Measurements from ENCODE around the gene GSTT2.

Gene GSTT2

GRCh38 chr22:24026733-24027132 is 46.8 kb downstream of the GSTT2 start:
- H3K4me3 ChIP-seq (ENCODE audit: low read depth, low read length): no peak overlapping the region
- TF ChIP-seq CTCF (IDR thresholded peaks at IDR 0.05; ENCODE audit: low read depth, low read length, missing control alignments): no peak
- in situ Hi-C loops (cut with HindIII; ENCODE audit: low sequenced_read_pairs): no loop called here
- no peak for DNase-seq (ENCODE audit: low read depth)

- DNase-seq (ENCODE audit: low read depth): no peak
- no peak overlapping the region for H3K4me3 ChIP-seq (ENCODE audit: low read depth, low read length)
- TF ChIP-seq CTCF (IDR thresholded peaks at IDR 0.05; ENCODE audit: low read depth, low read length, missing control alignments): no peak
- in situ Hi-C loops (cut with HindIII; ENCODE audit: low sequenced_read_pairs): no loop called here
Observed at GRCh38 chr22:24027389-24027975, 47.5 kb downstream of the GSTT2 start.

- no peak overlapping the region for H3K4me3 ChIP-seq (ENCODE audit: low read depth, low read length)
- in situ Hi-C loops (cut with HindIII; ENCODE audit: low sequenced_read_pairs): no loop called here
- TF ChIP-seq CTCF (IDR thresholded peaks at IDR 0.05; ENCODE audit: low read depth, low read length, missing control alignments): no peak
- no peak for DNase-seq (ENCODE audit: low read depth)
Observed at GRCh38 chr22:24027991-24028390, 48.1 kb downstream of the GSTT2 start.

GRCh38 chr22:24028533-24028932 is 48.6 kb downstream of the GSTT2 start:
- in situ Hi-C loops (cut with HindIII; ENCODE audit: low sequenced_read_pairs): no loop called here
- H3K4me3 ChIP-seq (ENCODE audit: low read depth, low read length): no peak overlapping the region
- DNase-seq (ENCODE audit: low read depth): no peak
- TF ChIP-seq CTCF (IDR thresholded peaks at IDR 0.05; ENCODE audit: low read depth, low read length, missing control alignments): no peak

- TF ChIP-seq CTCF (IDR thresholded peaks at IDR 0.05; ENCODE audit: low read depth, low read length, missing control alignments): no peak
- in situ Hi-C loops (cut with HindIII; ENCODE audit: low sequenced_read_pairs): no loop called here
- H3K4me3 ChIP-seq (ENCODE audit: low read depth, low read length): no peak overlapping the region
- DNase-seq (ENCODE audit: low read depth): no peak
Observed at GRCh38 chr22:24029304-24029703, 49.4 kb downstream of the GSTT2 start.

- no peak for TF ChIP-seq CTCF (IDR thresholded peaks at IDR 0.05; ENCODE audit: low read depth, low read length, missing control alignments)
- no peak for DNase-seq (ENCODE audit: low read depth)
- H3K4me3 ChIP-seq (ENCODE audit: low read depth, low read length): no peak overlapping the region
- in situ Hi-C loops (cut with HindIII; ENCODE audit: low sequenced_read_pairs): no loop called here
Observed at GRCh38 chr22:24030186-24030702, 50.3 kb downstream of the GSTT2 start.

Data from astrocyte of the cerebellum (primary cell).